Measurements from ENCODE around the gene RNF115.

Gene RNF115

DNA sequence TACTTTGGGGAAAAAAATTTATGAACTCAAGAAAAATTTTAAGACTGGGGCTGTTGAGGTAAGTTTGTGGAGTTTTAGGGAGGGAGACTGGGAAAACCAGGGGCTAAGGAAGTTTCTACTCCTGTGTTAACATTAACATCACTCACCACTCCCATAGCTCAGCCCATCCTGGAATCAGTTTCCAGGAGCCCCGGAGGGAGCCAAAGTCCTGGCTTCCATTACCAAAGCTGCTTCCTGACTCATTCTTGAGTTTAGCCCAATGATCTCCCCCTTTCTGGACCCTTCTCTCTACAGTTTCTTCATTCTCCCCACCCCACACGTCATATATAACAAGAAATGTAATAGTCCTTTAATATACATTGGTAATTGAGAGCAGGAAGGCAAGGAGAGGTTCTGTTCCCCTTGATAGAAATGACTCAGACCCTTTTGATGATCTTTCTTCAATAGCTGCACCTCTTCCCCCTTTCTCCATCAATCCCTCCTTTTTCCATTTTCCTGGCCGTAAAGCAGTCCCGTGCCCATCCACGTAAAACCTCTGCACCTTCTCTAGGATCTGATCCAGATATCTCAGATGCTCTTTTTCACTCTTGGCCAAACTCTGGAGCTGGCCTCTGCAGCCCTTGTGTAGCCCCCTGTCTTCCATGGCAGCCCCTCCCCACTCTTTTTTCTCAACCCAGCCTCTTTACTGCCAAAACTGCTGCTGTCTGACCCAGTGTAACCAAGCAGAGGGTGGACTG is 39.6 kb upstream of the RNF115 start:
- no peak overlapping the region for H3K27ac ChIP-seq (replicated peaks)
- TF ChIP-seq POLR2AphosphoS5 (IDR thresholded peaks at IDR 0.05; ENCODE audit: low read depth) (no peak), SPI1 (IDR thresholded peaks at IDR 0.05; ENCODE audit: borderline replicate concordance, low read depth) (no peak), GABPA (IDR thresholded peaks at IDR 0.05; ENCODE audit: low read depth) (no peak)
- TF ChIP-seq, protein P1, sequence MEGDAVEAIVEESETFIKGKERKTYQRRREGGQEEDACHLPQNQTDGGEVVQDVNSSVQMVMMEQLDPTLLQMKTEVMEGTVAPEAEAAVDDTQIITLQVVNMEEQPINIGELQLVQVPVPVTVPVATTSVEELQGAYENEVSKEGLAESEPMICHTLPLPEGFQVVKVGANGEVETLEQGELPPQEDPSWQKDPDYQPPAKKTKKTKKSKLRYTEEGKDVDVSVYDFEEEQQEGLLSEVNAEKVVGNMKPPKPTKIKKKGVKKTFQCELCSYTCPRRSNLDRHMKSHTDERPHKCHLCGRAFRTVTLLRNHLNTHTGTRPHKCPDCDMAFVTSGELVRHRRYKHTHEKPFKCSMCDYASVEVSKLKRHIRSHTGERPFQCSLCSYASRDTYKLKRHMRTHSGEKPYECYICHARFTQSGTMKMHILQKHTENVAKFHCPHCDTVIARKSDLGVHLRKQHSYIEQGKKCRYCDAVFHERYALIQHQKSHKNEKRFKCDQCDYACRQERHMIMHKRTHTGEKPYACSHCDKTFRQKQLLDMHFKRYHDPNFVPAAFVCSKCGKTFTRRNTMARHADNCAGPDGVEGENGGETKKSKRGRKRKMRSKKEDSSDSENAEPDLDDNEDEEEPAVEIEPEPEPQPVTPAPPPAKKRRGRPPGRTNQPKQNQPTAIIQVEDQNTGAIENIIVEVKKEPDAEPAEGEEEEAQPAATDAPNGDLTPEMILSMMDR (IDR thresholded peaks at IDR 0.05; ENCODE audit: insufficient read depth, low read length) = no peak
- TF ChIP-seq, protein P2, sequence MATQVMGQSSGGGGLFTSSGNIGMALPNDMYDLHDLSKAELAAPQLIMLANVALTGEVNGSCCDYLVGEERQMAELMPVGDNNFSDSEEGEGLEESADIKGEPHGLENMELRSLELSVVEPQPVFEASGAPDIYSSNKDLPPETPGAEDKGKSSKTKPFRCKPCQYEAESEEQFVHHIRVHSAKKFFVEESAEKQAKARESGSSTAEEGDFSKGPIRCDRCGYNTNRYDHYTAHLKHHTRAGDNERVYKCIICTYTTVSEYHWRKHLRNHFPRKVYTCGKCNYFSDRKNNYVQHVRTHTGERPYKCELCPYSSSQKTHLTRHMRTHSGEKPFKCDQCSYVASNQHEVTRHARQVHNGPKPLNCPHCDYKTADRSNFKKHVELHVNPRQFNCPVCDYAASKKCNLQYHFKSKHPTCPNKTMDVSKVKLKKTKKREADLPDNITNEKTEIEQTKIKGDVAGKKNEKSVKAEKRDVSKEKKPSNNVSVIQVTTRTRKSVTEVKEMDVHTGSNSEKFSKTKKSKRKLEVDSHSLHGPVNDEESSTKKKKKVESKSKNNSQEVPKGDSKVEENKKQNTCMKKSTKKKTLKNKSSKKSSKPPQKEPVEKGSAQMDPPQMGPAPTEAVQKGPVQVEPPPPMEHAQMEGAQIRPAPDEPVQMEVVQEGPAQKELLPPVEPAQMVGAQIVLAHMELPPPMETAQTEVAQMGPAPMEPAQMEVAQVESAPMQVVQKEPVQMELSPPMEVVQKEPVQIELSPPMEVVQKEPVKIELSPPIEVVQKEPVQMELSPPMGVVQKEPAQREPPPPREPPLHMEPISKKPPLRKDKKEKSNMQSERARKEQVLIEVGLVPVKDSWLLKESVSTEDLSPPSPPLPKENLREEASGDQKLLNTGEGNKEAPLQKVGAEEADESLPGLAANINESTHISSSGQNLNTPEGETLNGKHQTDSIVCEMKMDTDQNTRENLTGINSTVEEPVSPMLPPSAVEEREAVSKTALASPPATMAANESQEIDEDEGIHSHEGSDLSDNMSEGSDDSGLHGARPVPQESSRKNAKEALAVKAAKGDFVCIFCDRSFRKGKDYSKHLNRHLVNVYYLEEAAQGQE (IDR thresholded peaks at IDR 0.05; ENCODE audit: insufficient replicate concordance, low read depth) = no peak
- DNase-seq (ENCODE audit: low read depth in 1 of 2, low spot score in 1 of 2) = no peak
- H3K4me3 ChIP-seq (replicated peaks; ENCODE audit: insufficient read depth, low read length) = no peak overlapping the region
- no peaks in the 10 kb centered on the region for H3K27me3 ChIP-seq (ENCODE audit: insufficient read depth, poor library complexity, severe bottlenecking)

DNA sequence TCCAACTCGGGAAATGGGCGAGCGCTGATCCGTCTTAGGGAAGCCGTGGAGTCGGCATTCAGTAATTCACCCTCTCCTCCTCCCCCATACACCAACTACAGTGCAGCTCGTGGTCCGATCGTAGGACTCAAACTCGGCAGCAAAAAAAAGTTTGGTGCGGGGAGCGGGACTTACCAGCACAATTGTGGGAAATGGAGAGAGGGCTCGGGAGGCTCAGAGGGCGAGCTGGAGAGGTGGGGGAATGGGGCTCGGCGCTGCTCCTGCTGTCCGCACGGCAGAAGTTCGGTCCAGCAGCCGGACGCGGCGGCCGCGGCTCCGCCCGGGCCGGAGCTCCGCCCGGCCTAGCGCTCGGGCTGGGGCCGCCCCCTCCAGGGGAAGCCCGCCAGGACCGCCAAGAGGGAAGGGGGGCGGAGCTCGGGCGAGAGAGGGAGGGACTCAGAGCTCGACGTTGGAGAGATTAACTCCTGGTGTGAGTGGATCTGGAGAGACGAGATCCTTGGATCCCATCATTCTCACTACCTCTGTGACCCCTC is 35.7 kb upstream of the RNF115 start:
- no peak overlapping the region for H3K27ac ChIP-seq (replicated peaks)
- TF ChIP-seq, protein P1 (IDR thresholded peaks at IDR 0.05; ENCODE audit: insufficient read depth, low read length) = no peak
- no peak for TF ChIP-seq GABPA (IDR thresholded peaks at IDR 0.05; ENCODE audit: low read depth)
- DNase-seq (ENCODE audit: low read depth in 1 of 2, low spot score in 1 of 2) = peak; percentile 26 to 50

DNA sequence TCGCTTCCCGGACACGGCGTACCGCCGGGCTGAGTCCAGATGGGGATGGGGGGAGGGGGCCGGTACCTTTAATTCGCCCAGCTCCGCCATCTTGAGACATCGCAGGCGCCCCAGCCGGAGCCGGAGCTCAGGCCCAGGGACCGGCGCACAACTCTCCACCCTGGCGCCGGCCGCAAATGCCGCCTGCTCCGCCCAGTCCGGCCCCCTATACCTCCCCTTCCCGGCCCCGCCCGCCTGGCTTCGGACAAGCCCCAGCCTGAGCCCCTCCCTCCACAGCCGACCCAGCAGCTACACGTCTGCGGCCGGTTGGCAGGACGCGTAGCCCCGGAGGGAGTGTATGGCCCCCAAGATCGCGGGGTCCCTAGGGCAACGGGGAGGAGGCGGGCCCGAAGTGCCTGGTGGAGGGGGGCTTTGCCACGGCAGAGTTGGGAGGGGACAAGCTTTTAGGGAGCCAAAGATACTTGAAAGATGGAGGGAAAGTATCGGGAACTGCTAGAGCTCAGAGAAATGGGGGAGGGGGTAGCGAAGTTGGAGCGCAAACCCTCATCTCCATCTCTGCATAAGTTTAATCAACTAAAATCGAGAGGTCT is 35.1 kb upstream of the RNF115 start, which contains the start of gene PIAS3:
Gene PIAS3 (minus strand): TSS at position 181 of the 590 bp plus-strand sequence. CDS start 91 bp downstream, at position 90.
- Histone ChIP-seq H3K4me3 (replicated peaks; ENCODE audit: insufficient read depth, low read length) (peak within 1 kb of the TSS; percentile 95), H3K27me3 (ENCODE audit: insufficient read depth, poor library complexity, severe bottlenecking) (no peaks in the 10 kb centered on the region), H3K27ac (replicated peaks) (no peak within 1 kb of the TSS)
- TF ChIP-seq, protein P1 (IDR thresholded peaks at IDR 0.05; ENCODE audit: insufficient read depth, low read length) = no peak
- TF ChIP-seq SPI1 (IDR thresholded peaks at IDR 0.05; ENCODE audit: borderline replicate concordance, low read depth) (no peak), GABPA (IDR thresholded peaks at IDR 0.05; ENCODE audit: low read depth) (no peak), POLR2AphosphoS5 (IDR thresholded peaks at IDR 0.05; ENCODE audit: low read depth) (no peak)
- TF ChIP-seq, protein P2 (IDR thresholded peaks at IDR 0.05; ENCODE audit: insufficient replicate concordance, low read depth) = no peak
- peak; percentile 78 to 80 for DNase-seq (ENCODE audit: low read depth in 1 of 2, low spot score in 1 of 2)

More for the DNA sequence above, 35.7 kb upstream of the RNF115 start:
- no peaks in the 10 kb centered on the region for H3K27me3 ChIP-seq (ENCODE audit: insufficient read depth, poor library complexity, severe bottlenecking)
- peak overlapping the region; percentile 95 for H3K4me3 ChIP-seq (replicated peaks; ENCODE audit: insufficient read depth, low read length)

Measured in HL-60 (cell line).